ENCODE results near the gene ZBP1.

ZBP1 gene

GRCh38 chr20:57559289-57559634 is 61.0 kb downstream of the ZBP1 start:
- TF ChIP-seq ZFP30 (CRISPR knock-in tag; IDR thresholded peaks at IDR 0.05) (no peak), GLIS3 (CRISPR knock-in tag; IDR thresholded peaks at IDR 0.05) (no peak), OSR1 (CRISPR knock-in tag; IDR thresholded peaks at IDR 0.05) (no peak), ARNTL (CRISPR knock-in tag; IDR thresholded peaks at IDR 0.05; ENCODE audit: borderline replicate concordance, low read depth) (no peak), RARB (CRISPR knock-in tag; IDR thresholded peaks at IDR 0.05) (no peak), POU6F1 (CRISPR knock-in tag; IDR thresholded peaks at IDR 0.05; ENCODE audit: borderline replicate concordance, low read depth) (no peak), TSHZ2 (CRISPR knock-in tag; IDR thresholded peaks at IDR 0.05) (no peak), ZC3H10 (CRISPR knock-in tag; IDR thresholded peaks at IDR 0.05) (no peak), CSRNP3 (CRISPR knock-in tag; IDR thresholded peaks at IDR 0.05) (no peak), PPARA (CRISPR knock-in tag; IDR thresholded peaks at IDR 0.05; ENCODE audit: borderline replicate concordance) (no peak), SNAI2 (CRISPR knock-in tag; IDR thresholded peaks at IDR 0.05) (no peak), BACH2 (CRISPR knock-in tag; IDR thresholded peaks at IDR 0.05; ENCODE audit: borderline replicate concordance) (no peak), ESRRG (CRISPR knock-in tag; IDR thresholded peaks at IDR 0.05) (no peak), CREB5 (CRISPR knock-in tag; IDR thresholded peaks at IDR 0.05; ENCODE audit: low read depth) (no peak), CSDC2 (CRISPR knock-in tag; IDR thresholded peaks at IDR 0.05) (no peak), ZNF8 (CRISPR knock-in tag; IDR thresholded peaks at IDR 0.05) (no peak)
- no peak for ATAC-seq

GRCh38 chr20:57558614-57559288 is 61.5 kb downstream of the ZBP1 start:
- TF ChIP-seq CSDC2 (CRISPR knock-in tag; IDR thresholded peaks at IDR 0.05) (no peak), TOX (CRISPR knock-in tag; IDR thresholded peaks at IDR 0.05; ENCODE audit: borderline replicate concordance) (no peak), ARNTL (CRISPR knock-in tag; IDR thresholded peaks at IDR 0.05; ENCODE audit: borderline replicate concordance, low read depth) (no peak), OSR1 (CRISPR knock-in tag; IDR thresholded peaks at IDR 0.05) (no peak), ZC3H10 (CRISPR knock-in tag; IDR thresholded peaks at IDR 0.05) (no peak)
- no peak for ATAC-seq

GRCh38 chr20:57557926-57558613 is 62.2 kb downstream of the ZBP1 start:
- TF ChIP-seq ARNTL (CRISPR knock-in tag; IDR thresholded peaks at IDR 0.05; ENCODE audit: borderline replicate concordance, low read depth) (no peak), ISL1 (CRISPR knock-in tag; IDR thresholded peaks at IDR 0.05) (no peak), TCF4 (CRISPR knock-in tag; IDR thresholded peaks at IDR 0.05; ENCODE audit: borderline replicate concordance) (no peak)
- ATAC-seq = no peak

- no peak for ATAC-seq
- TF ChIP-seq OSR1 (CRISPR knock-in tag; IDR thresholded peaks at IDR 0.05) (no peak), CSDC2 (CRISPR knock-in tag; IDR thresholded peaks at IDR 0.05) (no peak), PPARA (CRISPR knock-in tag; IDR thresholded peaks at IDR 0.05; ENCODE audit: borderline replicate concordance) (no peak), ZNF565 (CRISPR knock-in tag; conservative IDR thresholded peaks at IDR 0.05; ENCODE audit: low read depth) (no peak), ARNTL (CRISPR knock-in tag; IDR thresholded peaks at IDR 0.05; ENCODE audit: borderline replicate concordance, low read depth) (no peak), BACH2 (CRISPR knock-in tag; IDR thresholded peaks at IDR 0.05; ENCODE audit: borderline replicate concordance) (no peak), ZFP3 (CRISPR knock-in tag; IDR thresholded peaks at IDR 0.05) (no peak), TSHZ2 (CRISPR knock-in tag; IDR thresholded peaks at IDR 0.05) (no peak), ESRRG (CRISPR knock-in tag; IDR thresholded peaks at IDR 0.05) (no peak), CREB5 (CRISPR knock-in tag; IDR thresholded peaks at IDR 0.05; ENCODE audit: low read depth) (no peak), RARB (CRISPR knock-in tag; IDR thresholded peaks at IDR 0.05) (no peak), ZFP30 (CRISPR knock-in tag; IDR thresholded peaks at IDR 0.05) (no peak), CSRNP3 (CRISPR knock-in tag; IDR thresholded peaks at IDR 0.05) (no peak), ZNF8 (CRISPR knock-in tag; IDR thresholded peaks at IDR 0.05) (no peak)
Observed at GRCh38 chr20:57556980-57557274, 63.3 kb downstream of the ZBP1 start.

Data from SK-N-SH treated with all-trans-retinoic acid at 6 μM for 48 hours (cell line).